Measurements from ENCODE around the gene CAMTA1.

Gene CAMTA1

GRCh38 chr1:7536891-7537591 lies 751.8 kb downstream of the CAMTA1 start:
- no peak for DNase-seq (ENCODE audit: low read depth)

- no peak for DNase-seq (ENCODE audit: low read depth)
These were observed 752.8 kb downstream of the CAMTA1 start for GRCh38 chr1:7538033-7538432.

- DNase-seq (ENCODE audit: low read depth), result no peak
These were observed 753.9 kb downstream of the CAMTA1 start for GRCh38 chr1:7538849-7539768.

- no peak for DNase-seq (ENCODE audit: low read depth)
These were observed 754.5 kb downstream of the CAMTA1 start for GRCh38 chr1:7539769-7540175.

GRCh38 chr1:7540816-7541215 lies 755.6 kb downstream of the CAMTA1 start:
- no peak for DNase-seq (ENCODE audit: low read depth)

- no peak for DNase-seq (ENCODE audit: low read depth)
These were observed 756.4 kb downstream of the CAMTA1 start for GRCh38 chr1:7541629-7542028.

- no peak for DNase-seq (ENCODE audit: low read depth)
These were observed 758.5 kb downstream of the CAMTA1 start for GRCh38 chr1:7543718-7544090.

- no peak for DNase-seq (ENCODE audit: low read depth)
These were observed 764.3 kb downstream of the CAMTA1 start for GRCh38 chr1:7549277-7550161.

GRCh38 chr1:7550261-7550865 lies 765.1 kb downstream of the CAMTA1 start:
- DNase-seq (ENCODE audit: low read depth), result no peak

- DNase-seq (ENCODE audit: low read depth), result no peak
These were observed 765.7 kb downstream of the CAMTA1 start for GRCh38 chr1:7550981-7551380.

GRCh38 chr1:7551442-7551841 lies 766.2 kb downstream of the CAMTA1 start:
- DNase-seq (ENCODE audit: low read depth), result no peak

GRCh38 chr1:7552402-7552801 lies 767.1 kb downstream of the CAMTA1 start:
- no peak for DNase-seq (ENCODE audit: low read depth)

- no peak for DNase-seq (ENCODE audit: low read depth)
These were observed 767.9 kb downstream of the CAMTA1 start for GRCh38 chr1:7553042-7553690.

- DNase-seq (ENCODE audit: low read depth), result no peak
These were observed 769.4 kb downstream of the CAMTA1 start for GRCh38 chr1:7554385-7555235.

GRCh38 chr1:7555391-7556185 lies 770.3 kb downstream of the CAMTA1 start:
- no peak for DNase-seq (ENCODE audit: low read depth)

GRCh38 chr1:7557301-7557891 lies 772.1 kb downstream of the CAMTA1 start:
- DNase-seq (ENCODE audit: low read depth), result no peak

GRCh38 chr1:7558041-7558461 lies 772.8 kb downstream of the CAMTA1 start:
- DNase-seq (ENCODE audit: low read depth), result no peak

- DNase-seq (ENCODE audit: low read depth), result no peak
These were observed 773.2 kb downstream of the CAMTA1 start for GRCh38 chr1:7558481-7558880.
